A673 (cell line): ENCODE measurements around the gene CRB2.

Experiments
- CTCF ChIP-seq: fragments of 300-800, 200-600 bp; sonication (generic); conservative IDR thresholded peaks from 2 replicates; pipeline ENCODE4 v1.5.1; 2017; ENCODE audit warnings: low read depth, mild to moderate bottlenecking, antibody characterized with exemption, low read length, moderate library complexity, mixed read lengths
- EZH2 ChIP-seq: fragments of 200-600 bp; sonication (generic); IDR thresholded peaks from 2 replicates; pipeline ENCODE4 v1.6.1; 2017; ENCODE audit warnings: borderline replicate concordance, low read depth, mild to moderate bottlenecking, mixed read lengths, antibody characterized with exemption, low read length; ENCODE audit not compliant: poor library complexity, severe bottlenecking

DNA sequence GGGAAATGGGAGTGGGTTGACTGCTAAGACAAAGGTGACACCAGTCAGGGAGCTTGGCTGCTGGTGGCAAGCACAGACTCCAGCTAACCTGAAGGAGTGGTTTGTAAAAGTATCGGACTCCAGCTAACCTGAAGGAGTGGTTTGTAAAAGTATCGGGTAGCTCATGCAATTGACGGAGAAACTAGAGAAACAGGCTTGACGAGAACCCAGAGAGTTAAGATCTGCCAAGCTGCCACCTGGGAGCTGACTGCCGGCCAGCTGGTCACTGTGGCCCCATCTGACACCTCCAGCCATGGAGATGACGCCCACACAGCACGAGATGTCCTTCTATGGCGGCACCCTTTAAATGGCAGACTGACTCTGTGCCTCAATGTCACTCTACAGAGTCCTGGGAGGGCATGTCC is 28.3 kb upstream of the CRB2 start:
- TF ChIP-seq CTCF = no peak
- no peak for TF ChIP-seq EZH2
